Stimulated activated naive CD8-positive, alpha-beta T cell treated with anti-CD3 and anti-CD28 coated beads, Interleukin-15, Interleukin-2, amounts not matched to agents 100 ng/mL and 50 ng/mL, for 24 hours (primary cell): ENCODE data around the gene NKTR.

Experiments used
- H3K27ac Mint-ChIP-seq: one replicate; pipeline ENCODE4 v1.8.0; 2021; ENCODE audit warnings: mild to moderate bottlenecking, mixed read lengths
- H3K27me3 Mint-ChIP-seq: one replicate; pipeline ENCODE4 v1.8.0; 2021; ENCODE audit warnings: mixed read lengths
- H3K36me3 Mint-ChIP-seq: one replicate; pipeline ENCODE4 v1.8.0; 2021; ENCODE audit warnings: low read depth, mixed read lengths
- H3K4me1 Mint-ChIP-seq: one replicate; pipeline ENCODE4 v1.8.0; 2021; ENCODE audit warnings: low read depth, mixed read lengths
- H3K4me3 Mint-ChIP-seq: one replicate; pipeline ENCODE4 v1.8.0; 2021; ENCODE audit warnings: mild to moderate bottlenecking, mixed read lengths
- H3K9me3 Mint-ChIP-seq: one replicate; pipeline ENCODE4 v1.8.0; 2021; ENCODE audit warnings: mixed read lengths

The NKTR gene

DNA sequence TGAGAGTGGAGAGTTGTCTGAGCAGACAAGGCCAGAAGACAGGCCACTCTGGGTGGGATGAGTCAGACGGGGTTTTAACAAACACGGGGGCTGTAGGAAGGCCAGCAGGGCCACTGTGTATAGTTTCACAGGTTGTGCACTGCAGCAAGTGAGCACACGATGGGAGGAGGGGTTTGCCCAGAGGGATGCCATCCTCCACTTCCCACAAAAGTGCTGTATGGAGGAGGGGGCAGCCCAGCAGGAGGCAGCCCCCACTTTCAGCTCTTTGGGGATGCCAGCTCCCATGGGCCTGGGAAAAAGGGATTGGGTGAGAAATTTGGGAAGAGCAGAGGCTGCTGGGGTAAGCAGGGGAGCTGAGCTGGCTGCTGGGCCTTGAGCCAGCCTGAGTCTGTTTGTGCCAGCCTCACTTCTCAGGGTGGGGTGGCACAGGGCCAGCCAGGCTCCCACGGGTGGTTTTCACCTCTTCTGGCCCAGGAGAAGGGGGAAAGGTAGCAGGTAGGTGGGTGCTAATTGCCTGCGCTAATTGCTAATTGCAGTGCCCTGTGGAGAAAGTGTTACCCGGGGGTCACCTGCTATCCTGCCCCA is 59.7 kb downstream of the NKTR start:
- no peak overlapping the region for H3K4me3 Mint-ChIP-seq
- H3K4me1 Mint-ChIP-seq = no peaks in the 10 kb centered on the region
- no peaks in the 10 kb centered on the region for H3K27me3 Mint-ChIP-seq
- H3K36me3 Mint-ChIP-seq = no peaks in the 10 kb centered on the region
- H3K9me3 Mint-ChIP-seq = no peaks in the 10 kb centered on the region
- H3K27ac Mint-ChIP-seq = peak overlapping the region; percentile 13

DNA sequence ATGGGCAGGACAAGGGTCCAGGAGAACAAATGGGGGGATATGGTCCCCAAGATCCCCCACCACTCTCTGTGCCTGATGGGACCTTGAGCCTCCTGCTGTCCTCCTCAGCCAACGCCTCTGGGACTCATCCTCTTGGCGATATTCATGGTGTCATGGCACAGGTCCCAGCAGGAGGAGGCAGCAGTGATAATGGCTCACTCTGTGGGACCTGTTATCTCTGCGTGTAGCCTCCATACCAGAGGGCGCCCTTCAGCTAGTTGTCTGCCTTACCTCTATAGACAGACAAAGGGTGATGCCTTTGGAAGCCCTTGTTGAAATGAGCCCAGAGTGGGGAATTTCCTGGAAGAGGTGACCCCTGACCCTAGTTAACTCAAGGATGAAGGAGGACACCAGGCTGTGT is 60.4 kb downstream of the NKTR start:
- H3K9me3 Mint-ChIP-seq = no peaks in the 10 kb centered on the region
- H3K4me3 Mint-ChIP-seq = no peak overlapping the region
- no peaks in the 10 kb centered on the region for H3K36me3 Mint-ChIP-seq
- H3K27ac Mint-ChIP-seq = no peak overlapping the region
- no peaks in the 10 kb centered on the region for H3K27me3 Mint-ChIP-seq
- H3K4me1 Mint-ChIP-seq = no peaks in the 10 kb centered on the region

DNA sequence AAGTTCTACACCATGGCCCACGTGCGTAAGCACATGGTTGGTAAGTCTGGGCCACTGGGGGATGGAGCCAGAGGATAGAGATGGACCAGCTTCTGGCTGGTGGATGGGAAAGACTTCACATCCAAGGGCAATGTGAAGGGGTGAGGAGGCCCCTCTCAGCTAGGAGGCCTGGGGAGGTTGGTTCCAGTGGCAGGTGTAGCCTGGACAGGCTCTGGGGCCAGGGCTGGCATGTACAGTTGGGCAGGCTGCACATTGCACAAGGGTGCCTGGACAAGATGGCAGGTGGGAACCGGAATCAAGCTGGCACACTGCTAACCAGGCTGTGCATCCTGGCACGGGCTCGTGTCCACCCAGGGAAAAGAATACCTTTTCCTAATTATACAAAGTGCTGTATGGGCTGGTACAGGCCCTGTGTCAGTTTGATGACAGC is 61.1 kb downstream of the NKTR start:
- Mint-ChIP-seq H3K27ac (no peak overlapping the region), H3K4me1 (no peaks in the 10 kb centered on the region), H3K9me3 (no peaks in the 10 kb centered on the region), H3K27me3 (no peaks in the 10 kb centered on the region), H3K36me3 (no peaks in the 10 kb centered on the region), H3K4me3 (no peak overlapping the region)

DNA sequence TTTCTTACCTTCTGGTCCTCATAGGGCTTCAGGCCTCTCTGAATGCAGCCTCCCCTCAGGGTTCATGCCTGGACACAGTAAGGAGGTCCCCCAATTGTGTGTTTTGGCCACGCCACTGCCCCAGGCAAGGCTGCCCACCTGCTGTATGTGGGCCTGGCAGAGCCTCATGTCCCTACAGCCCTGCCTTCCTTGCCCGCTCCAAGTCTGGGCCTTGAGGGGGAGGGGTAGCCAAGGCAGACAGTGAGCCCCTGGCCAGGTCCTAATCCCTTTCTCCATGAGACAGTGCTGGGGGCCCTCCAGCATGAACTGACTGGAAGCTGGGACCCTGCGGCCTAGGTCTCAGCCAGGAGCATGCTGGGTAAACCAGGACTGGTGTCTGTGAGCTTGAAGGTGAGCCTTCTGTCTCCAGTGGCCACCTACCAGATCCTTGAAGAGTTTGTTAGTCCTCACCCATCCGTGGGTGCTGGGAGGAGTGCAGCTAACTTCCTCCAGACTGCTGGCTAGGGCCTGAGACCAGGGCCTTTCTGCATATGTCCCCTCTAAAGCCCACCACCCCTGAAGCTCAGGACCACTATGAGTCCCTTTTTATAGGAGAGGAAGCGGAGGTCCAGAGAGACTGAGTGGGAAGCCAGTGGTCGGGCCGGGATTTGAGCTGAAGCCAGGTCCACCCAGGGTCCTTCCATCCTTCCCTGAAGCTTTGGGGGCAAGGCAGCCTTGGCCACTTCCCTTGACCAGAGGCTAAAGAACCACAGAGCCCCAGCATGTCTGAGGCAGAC is 61.7 kb downstream of the NKTR start:
- Mint-ChIP-seq H3K36me3 (no peaks in the 10 kb centered on the region), H3K27me3 (no peaks in the 10 kb centered on the region), H3K9me3 (no peaks in the 10 kb centered on the region), H3K27ac (no peak overlapping the region), H3K4me1 (no peaks in the 10 kb centered on the region), H3K4me3 (no peak overlapping the region)

DNA sequence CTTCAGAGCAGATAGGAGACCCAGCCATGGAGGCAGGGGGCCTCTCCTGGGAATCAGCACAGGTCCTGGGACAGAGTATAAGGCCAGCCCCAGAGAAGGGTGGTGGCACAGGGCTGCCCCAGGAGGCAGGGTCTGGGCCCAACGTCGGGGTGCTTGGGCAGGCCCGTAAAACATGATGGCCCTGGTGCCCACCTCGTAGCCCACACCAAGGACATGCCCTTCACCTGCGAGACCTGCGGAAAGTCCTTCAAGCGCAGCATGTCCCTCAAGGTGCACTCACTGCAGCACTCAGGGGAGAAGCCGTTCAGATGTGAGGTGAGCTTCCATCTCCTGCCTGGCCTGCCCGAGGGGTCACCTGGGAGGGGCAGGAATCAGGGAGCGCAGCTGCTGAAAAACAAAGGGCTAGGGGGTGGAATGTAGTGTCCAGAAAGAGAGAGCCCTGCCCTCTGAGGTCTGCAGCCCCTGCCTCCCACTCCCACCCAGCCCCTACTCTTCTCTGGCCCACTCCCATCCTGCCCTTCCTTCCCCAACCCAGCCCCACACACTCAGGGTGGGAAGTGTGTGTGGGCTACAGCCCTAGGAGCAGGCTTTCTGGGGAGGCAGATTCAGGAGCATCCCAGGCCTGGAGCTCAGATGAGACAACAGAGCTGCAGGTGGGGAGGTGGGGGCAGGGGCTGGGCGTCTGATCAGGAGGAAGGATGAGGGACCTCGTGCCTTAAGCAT is 62.5 kb downstream of the NKTR start:
- no peak overlapping the region for H3K27ac Mint-ChIP-seq

DNA sequence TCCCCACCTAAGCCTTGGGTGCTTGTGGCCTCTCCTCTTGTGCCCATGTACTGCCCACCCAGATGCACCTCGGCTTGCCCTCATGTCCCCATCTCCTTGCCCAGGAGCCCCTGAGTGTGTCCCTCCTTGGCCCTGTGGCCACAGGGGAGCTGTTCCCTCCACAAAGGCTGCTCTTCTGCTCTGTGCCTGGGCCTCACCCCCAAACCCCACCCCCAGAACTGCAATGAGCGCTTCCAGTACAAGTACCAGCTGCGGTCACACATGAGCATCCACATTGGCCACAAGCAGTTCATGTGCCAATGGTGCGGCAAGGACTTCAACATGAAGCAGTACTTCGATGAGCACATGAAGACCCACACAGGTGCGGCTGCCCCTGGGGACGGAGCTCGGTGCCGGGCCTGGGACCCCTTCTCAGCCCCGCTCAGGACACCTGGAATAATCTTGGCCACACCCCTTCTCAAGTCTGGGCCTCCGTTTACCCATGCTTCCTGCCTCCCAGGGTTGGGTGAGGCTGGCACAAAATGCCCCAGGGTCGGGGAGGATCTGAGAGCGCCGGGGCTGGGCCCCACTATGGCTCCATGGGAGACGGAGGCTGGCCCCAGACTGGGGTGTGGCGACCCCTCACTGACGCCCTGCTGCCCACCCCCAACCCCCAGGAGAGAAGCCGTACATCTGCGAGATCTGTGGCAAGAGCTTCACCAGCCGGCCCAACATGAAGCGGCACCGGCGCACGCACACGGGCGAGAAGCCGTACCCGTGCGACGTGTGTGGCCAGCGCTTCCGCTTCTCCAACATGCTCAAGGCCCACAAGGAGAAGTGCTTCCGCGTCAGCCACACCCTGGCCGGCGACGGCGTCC is 63.3 kb downstream of the NKTR start:
- Mint-ChIP-seq H3K36me3 (no peaks in the 10 kb centered on the region), H3K27ac (no peak overlapping the region), H3K27me3 (no peaks in the 10 kb centered on the region), H3K4me3 (no peak overlapping the region), H3K4me1 (no peaks in the 10 kb centered on the region), H3K9me3 (no peaks in the 10 kb centered on the region)

More for the DNA sequence above, 62.5 kb downstream of the NKTR start:
- Mint-ChIP-seq H3K4me1 (no peaks in the 10 kb centered on the region), H3K27me3 (no peaks in the 10 kb centered on the region), H3K9me3 (no peaks in the 10 kb centered on the region), H3K4me3 (no peak overlapping the region), H3K36me3 (no peaks in the 10 kb centered on the region)

DNA sequence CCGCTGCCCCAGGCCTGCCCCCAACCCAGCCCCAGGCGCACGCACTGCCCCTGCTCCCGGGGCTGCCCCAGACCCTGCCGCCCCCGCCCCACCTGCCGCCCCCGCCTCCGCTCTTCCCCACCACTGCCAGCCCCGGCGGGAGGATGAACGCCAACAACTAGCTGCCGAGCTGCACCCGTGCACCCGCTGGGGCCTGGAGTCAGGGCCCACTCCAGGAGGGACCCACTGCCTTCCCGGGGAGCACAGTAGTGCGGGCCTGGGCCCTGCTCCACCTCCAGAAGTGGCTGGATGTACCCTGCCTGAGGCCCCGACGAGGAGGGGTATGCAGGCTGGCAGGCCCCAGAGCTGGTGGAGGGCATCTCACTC is 63.9 kb downstream of the NKTR start:
- H3K4me3 Mint-ChIP-seq = no peak overlapping the region
- no peaks in the 10 kb centered on the region for H3K36me3 Mint-ChIP-seq
- H3K4me1 Mint-ChIP-seq = no peaks in the 10 kb centered on the region

DNA sequence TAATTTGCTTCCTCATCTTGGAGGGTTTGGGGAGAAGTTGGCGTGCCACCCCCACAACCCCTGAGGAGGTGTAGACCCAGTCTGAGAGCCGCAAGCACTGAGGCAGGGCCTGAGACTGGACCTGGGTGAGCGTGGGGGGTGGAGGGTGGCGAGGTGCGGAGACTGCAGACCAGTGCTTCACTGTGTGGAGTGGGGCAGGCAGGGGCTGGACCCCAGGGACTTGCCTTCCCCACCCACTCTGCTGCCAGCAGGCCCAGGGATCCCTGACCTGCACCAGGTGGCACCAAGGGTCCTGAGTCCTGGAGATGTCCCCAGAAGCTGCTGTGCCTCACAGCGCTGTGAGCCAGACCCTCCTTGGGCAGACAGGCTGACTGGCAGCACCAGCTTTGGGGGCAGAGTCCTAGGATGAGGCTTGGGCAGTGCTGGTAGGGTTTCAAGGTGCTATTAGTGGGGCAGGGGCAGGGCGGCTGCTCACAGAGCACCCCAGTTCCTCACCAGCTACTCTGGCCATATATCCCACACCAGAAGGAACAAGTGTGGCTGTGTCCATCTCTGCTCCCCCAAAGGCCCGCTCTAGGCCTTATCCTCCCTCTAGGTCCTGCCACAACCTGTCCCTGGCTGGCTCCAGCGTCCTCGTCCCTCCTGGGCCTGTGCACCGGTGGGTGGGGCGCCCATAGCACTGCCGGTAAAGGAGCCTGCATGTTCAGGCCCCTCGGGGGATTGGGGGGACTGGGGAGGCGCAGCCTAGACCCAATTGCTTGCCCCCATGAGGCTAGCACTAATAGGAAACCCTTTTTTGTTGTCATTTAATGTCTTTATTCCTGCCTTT is 64.8 kb downstream of the NKTR start:
- Mint-ChIP-seq H3K36me3 (no peaks in the 10 kb centered on the region), H3K4me3 (no peak overlapping the region), H3K27ac (no peak overlapping the region), H3K4me1 (no peaks in the 10 kb centered on the region), H3K27me3 (no peaks in the 10 kb centered on the region), H3K9me3 (no peaks in the 10 kb centered on the region)

More for the DNA sequence above, 63.9 kb downstream of the NKTR start:
- no peaks in the 10 kb centered on the region for H3K27me3 Mint-ChIP-seq
- no peak overlapping the region for H3K27ac Mint-ChIP-seq
- H3K9me3 Mint-ChIP-seq = no peaks in the 10 kb centered on the region

DNA sequence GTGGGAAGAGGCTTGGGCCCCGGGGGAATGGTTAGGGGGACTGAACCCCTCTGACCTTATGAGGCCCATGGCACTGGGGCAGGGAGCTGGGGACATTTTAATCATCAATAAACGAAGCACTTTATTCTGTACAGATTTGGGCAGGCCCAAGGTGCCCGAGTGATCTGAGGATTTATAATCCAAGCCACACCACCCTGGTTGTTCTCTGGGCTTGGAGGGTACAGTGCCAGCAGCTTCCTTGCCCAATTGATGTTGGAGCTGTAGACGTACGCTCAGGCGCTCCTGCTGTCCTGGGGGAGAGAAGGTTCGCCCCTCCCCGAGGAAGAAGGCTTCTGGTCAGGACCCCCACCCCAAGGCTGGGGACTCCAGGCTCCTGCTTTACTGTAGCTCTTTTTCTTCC is 65.5 kb downstream of the NKTR start:
- Mint-ChIP-seq H3K36me3 (no peaks in the 10 kb centered on the region), H3K27ac (no peak overlapping the region), H3K4me3 (no peak overlapping the region), H3K27me3 (no peaks in the 10 kb centered on the region), H3K4me1 (no peaks in the 10 kb centered on the region), H3K9me3 (no peaks in the 10 kb centered on the region)

DNA sequence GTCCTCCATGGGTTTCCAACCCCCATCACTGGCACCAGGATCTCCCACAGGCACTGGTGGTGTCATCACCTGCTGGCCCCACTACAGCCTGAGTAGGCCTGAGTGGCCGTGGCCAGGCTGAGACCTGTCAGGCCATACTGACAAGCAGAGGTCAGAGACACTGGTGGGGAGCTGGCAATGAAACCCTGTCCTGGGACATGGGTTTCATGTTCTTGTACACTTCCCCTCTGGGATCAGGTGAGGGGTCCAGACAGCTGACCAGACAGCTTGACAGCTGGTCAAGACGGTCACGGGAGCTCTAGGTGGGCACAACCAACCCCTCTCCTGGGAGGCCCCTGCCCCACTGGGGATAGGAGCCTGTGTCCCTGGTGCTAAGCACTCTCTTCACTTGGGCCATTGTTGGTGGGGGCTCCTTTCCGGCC is 66.1 kb downstream of the NKTR start:
- H3K4me3 Mint-ChIP-seq = no peak overlapping the region
- no peaks in the 10 kb centered on the region for H3K9me3 Mint-ChIP-seq
- no peak overlapping the region for H3K27ac Mint-ChIP-seq
- no peaks in the 10 kb centered on the region for H3K36me3 Mint-ChIP-seq
- H3K27me3 Mint-ChIP-seq = no peaks in the 10 kb centered on the region
- no peaks in the 10 kb centered on the region for H3K4me1 Mint-ChIP-seq

DNA sequence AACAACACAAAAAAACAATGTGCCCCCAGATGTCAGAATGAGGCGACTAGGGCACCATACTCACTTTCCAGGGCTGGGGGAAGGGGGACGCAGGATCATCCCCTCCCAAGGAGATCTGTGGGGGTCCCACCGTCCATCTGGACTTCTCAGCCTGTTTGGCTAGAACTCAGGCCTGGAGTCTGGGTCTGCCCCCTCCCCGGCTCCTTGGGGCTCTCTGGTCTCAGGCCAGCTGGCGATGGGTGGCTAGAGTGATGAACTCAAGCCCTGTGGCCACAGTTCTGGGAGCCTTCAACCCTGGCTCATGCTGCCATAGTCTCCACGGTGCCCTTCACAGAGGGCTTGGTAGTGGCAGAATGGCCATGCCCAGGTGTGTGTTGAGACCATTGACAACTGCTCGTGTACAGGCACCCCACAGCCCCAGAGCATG is 66.6 kb downstream of the NKTR start:
- Mint-ChIP-seq H3K9me3 (no peaks in the 10 kb centered on the region), H3K36me3 (no peaks in the 10 kb centered on the region), H3K4me1 (no peaks in the 10 kb centered on the region), H3K27ac (no peak overlapping the region), H3K27me3 (no peaks in the 10 kb centered on the region), H3K4me3 (no peak overlapping the region)

DNA sequence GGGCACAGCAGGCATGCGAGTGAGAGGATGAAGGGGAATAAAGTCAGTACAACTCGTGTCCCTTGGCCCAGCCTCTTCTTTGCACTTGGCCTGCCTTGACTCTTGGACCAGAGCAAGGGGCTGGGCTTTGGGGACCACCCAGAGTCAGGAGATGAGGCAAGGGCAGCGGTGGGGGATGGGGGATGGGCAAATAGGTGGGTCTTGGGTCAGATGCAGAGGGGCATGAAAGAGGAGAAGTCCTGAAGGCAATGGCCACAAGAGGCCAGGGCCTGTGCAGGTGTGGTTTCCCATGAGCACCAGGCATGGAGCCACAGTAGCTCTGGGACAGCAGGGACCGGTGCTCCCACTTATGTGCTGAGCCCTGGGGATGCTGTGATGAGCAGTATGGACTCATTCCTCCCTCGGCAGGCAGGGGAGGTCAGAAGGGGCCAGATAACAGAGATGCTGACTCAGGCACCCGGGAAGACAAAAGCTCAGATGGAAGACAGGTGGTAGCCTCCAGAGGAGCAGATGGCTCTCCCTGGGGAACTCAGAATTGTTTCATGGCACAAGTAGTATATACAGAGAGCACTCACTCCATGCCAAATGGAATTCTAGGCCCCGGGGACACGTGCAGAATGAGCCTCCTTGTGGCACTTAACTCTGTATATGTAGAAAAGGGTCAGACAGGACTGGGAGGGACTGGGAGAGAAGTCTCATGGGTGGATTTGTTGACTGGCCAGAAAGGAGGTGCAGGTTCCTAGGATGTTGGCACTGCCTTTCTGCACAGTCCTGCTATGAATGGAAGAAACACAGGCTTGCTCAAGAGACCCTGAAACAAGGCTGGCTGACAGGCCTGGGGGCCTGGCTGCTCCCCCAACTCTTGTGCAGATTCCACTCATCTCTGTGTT is 67.3 kb downstream of the NKTR start:
- Mint-ChIP-seq H3K27me3 (no peaks in the 10 kb centered on the region), H3K9me3 (no peaks in the 10 kb centered on the region), H3K4me1 (no peaks in the 10 kb centered on the region), H3K4me3 (no peak overlapping the region), H3K27ac (no peak overlapping the region), H3K36me3 (no peaks in the 10 kb centered on the region)

DNA sequence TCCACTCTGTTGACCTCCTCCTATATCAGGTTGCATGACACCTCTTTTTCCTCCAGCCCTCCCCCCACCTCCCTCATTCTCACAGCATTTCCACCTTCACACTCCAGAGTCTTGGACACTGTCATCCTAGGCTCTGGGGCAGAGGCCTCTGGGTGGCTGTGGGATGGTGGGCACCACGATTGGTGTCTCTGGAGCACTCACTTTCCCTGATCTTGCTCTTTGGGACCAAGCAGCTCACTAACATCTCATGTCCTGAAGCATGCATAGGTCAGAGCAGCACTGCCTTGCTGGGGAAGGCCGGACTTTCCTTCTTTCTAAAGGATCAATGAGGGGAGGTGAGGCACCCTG is 67.9 kb downstream of the NKTR start:
- H3K4me3 Mint-ChIP-seq = no peak overlapping the region
- no peak overlapping the region for H3K27ac Mint-ChIP-seq
- no peaks in the 10 kb centered on the region for H3K4me1 Mint-ChIP-seq
- H3K27me3 Mint-ChIP-seq = no peaks in the 10 kb centered on the region
- H3K9me3 Mint-ChIP-seq = no peaks in the 10 kb centered on the region
- H3K36me3 Mint-ChIP-seq = no peaks in the 10 kb centered on the region
